CD14-positive monocyte (primary cell): ENCODE results near the gene INPP5K. TPM values are rescaled to one million over a fixed set of nuclear protein-coding genes. Genes with fewer than 3 reads are reported as not detected.

Experiments
- DNase-seq, 3 donors: peaks; one replicate each; pipeline ENCODE4 v3.0.0-alpha.2; 2011 to 2022
- H2AFZ ChIP-seq: 2 replicates; pipeline ENCODE4 v1.6.0; 2012; ENCODE audit warnings: mild to moderate bottlenecking, low read depth, low read length, inconsistent platforms; ENCODE audit not compliant: insufficient read depth, poor library complexity, severe bottlenecking
- H3K27ac ChIP-seq, 2 donors: 1 replicate in 1 of 2; 2 replicates in 1 of 2; pipeline ENCODE4 v1.5.1; 2012 to 2013; ENCODE audit warnings: low read length in 2 of 2, control low read depth in 1 of 2, inconsistent platforms in 1 of 2, low read depth in 1 of 2, mild to moderate bottlenecking in 1 of 2
- H3K27me3 ChIP-seq, 2 donors: one replicate each; pipeline versions ENCODE4 v1.6.0 to v1.6.1; 2011 to 2013; ENCODE audit warnings: low read length in 2 of 2; ENCODE audit not compliant: control insufficient read depth in 2 of 2, insufficient read depth in 2 of 2
- H3K36me3 ChIP-seq, 2 donors: replicated peaks in 1 of 2; 1 replicate in 1 of 2; 2 replicates in 1 of 2; pipeline versions ENCODE4 v1.5.1 to v1.6.1; 2012 to 2013; ENCODE audit warnings: low read length in 2 of 2, control low read depth in 1 of 2, inconsistent platforms in 1 of 2, mild to moderate bottlenecking in 1 of 2; ENCODE audit not compliant: insufficient read depth in 2 of 2, control insufficient read depth in 1 of 2
- H3K4me1 ChIP-seq, 2 donors: 1 replicate in 1 of 2; 2 replicates in 1 of 2; pipeline versions ENCODE4 v1.5.1 to v1.6.1; 2012 to 2013; ENCODE audit warnings: low read length in 2 of 2, control low read depth in 1 of 2, inconsistent platforms in 1 of 2, mild to moderate bottlenecking in 1 of 2, moderate library complexity in 1 of 2; ENCODE audit not compliant: insufficient read depth in 2 of 2, control insufficient read depth in 1 of 2
- H3K4me2 ChIP-seq: replicated peaks from 2 replicates; pipeline ENCODE3; 2012; ENCODE audit warnings: low read length, moderate library complexity, mild to moderate bottlenecking; ENCODE audit not compliant: poor library complexity, severe bottlenecking; ENCODE audit errors: extremely low read depth
- H3K4me3 ChIP-seq, 3 experiments: fragments of 200-600 bp in 1 of 3; sonication (generic) in 1 of 3; replicated peaks in 1 of 3; 1 replicate in 2 of 3; 2 replicates in 1 of 3; pipeline ENCODE4 v1.5.1; 2011 to 2013; ENCODE audit warnings: low read length in 3 of 3, mild to moderate bottlenecking in 3 of 3, control low read depth in 2 of 3, low read depth in 2 of 3, inconsistent platforms in 1 of 3, moderate library complexity in 1 of 3
- H3K79me2 ChIP-seq: 2 replicates; pipeline ENCODE4 v1.6.0; 2012; ENCODE audit warnings: mild to moderate bottlenecking, control low read depth, inconsistent platforms, low read length, moderate library complexity; ENCODE audit not compliant: insufficient read depth
- H3K9ac ChIP-seq: 2 replicates; pipeline ENCODE4 v1.6.0; 2017; ENCODE audit warnings: low read length, mild to moderate bottlenecking; ENCODE audit not compliant: insufficient read depth, poor library complexity, severe bottlenecking
- H3K9me3 ChIP-seq, 2 donors: replicated peaks in 1 of 2; 1 replicate in 1 of 2; 2 replicates in 1 of 2; pipeline versions ENCODE4 v1.5.1 to v1.6.1; 2012 to 2013; ENCODE audit warnings: low read length in 2 of 2, control low read depth in 1 of 2; ENCODE audit not compliant: control insufficient read depth in 1 of 2, insufficient read depth in 1 of 2
- H4K20me1 ChIP-seq: 2 replicates; pipeline ENCODE4 v1.6.0; 2012; ENCODE audit warnings: mild to moderate bottlenecking, low read length, control low read depth, moderate library complexity; ENCODE audit not compliant: insufficient read depth
- H3K27ac Mint-ChIP-seq, 7 donors: one replicate each; pipeline ENCODE4 v1.8.0; 2020; ENCODE audit warnings: mild to moderate bottlenecking in 7 of 7, mixed read lengths in 7 of 7, moderate library complexity in 6 of 7, inconsistent platforms in 2 of 7
- H3K27me3 Mint-ChIP-seq, 3 donors: one replicate each; pipeline ENCODE4 v1.8.0; 2021 to 2022; ENCODE audit warnings: low read depth in 3 of 3, mild to moderate bottlenecking in 3 of 3, mixed read lengths in 3 of 3, moderate library complexity in 3 of 3, inconsistent platforms in 1 of 3
- H3K36me3 Mint-ChIP-seq, 2 donors: one replicate each; pipeline ENCODE4 v1.8.0; 2020; ENCODE audit warnings: mixed read lengths in 2 of 2, inconsistent platforms in 1 of 2, mild to moderate bottlenecking in 1 of 2
- H3K4me1 Mint-ChIP-seq: one replicate; pipeline ENCODE4 v1.8.0; 2020; ENCODE audit warnings: mild to moderate bottlenecking, mixed read lengths
- H3K4me3 Mint-ChIP-seq, 2 donors: one replicate each; pipeline ENCODE4 v1.8.0; 2020; ENCODE audit warnings: mild to moderate bottlenecking in 2 of 2, mixed read lengths in 2 of 2, moderate library complexity in 1 of 2
- H3K9me3 Mint-ChIP-seq, 7 donors: one replicate each; pipeline ENCODE4 v1.8.0; 2020 to 2022; ENCODE audit warnings: mixed read lengths in 7 of 7, mild to moderate bottlenecking in 6 of 7, moderate library complexity in 6 of 7, inconsistent platforms in 2 of 7
- CTCF ChIP-seq: fragments of 200-600 bp; IDR thresholded peaks from one replicate; pipeline ENCODE4 v1.8.0; 2022; ENCODE audit warnings: antibody characterized with exemption, mild to moderate bottlenecking
- WGBS: methylation state at CpG from one replicate; pipeline ENCODE4 v1.1.5; 2013; ENCODE audit warnings: missing lambda C conversion rate; ENCODE audit not compliant: insufficient coverage; 5-methylcytosine and 5-hydroxymethylcytosine counted together
- intact Hi-C, 2 donors: fragments of 100-400 bp; cut with micrococcal nuclease; formaldehyde crosslinking; loops; one replicate each; pipeline versions ENCODE4 v1.15.0 to v1.15.1; 2023
- polyA plus RNA-seq, 3 donors: library from polyadenylated mRNA; depleted of rRNA in 1 of 3; unstranded in 2 of 3; stranded (reverse) in 1 of 3; fragments of 300-500 nt in 2 of 3; fragments of >200 nt in 1 of 3; fragmentation: Illumina TruSeq in 2 of 3; gene quantifications; 1 replicate in 2 of 3; 2 replicates in 1 of 3; pipeline ENCODE4 v1.2.3, GENCODE V29; 2012 to 2021

INPP5K gene
- polyA plus RNA-seq, 3 donors: 50.3 to 58.7 (median 53.0) TPM

GRCh38 chr17:1545618-1546017, 29.2 kb upstream of the INPP5K start:
- Histone ChIP-seq H3K4me3 (no peak overlapping the region), H3K9ac (no peak overlapping the region), H3K4me2 (no peak overlapping the region), H3K79me2 (no peaks in the 10 kb centered on the region), H3K27me3 (no peaks in the 10 kb centered on the region), H3K4me1 (no peaks in the 10 kb centered on the region), H4K20me1 (peaks cover 60% of the 10 kb centered on the region), H3K9me3 (no peaks in the 10 kb centered on the region), H3K27ac (no peak overlapping the region), H2AFZ (no peak overlapping the region), H3K36me3 (peaks cover 82 to 94% of the 10 kb centered on the region in 2 donors)
- no peak for TF ChIP-seq CTCF
- H3K27ac Mint-ChIP-seq: peak overlapping the region in 1 of 7 donors; percentile 66
- no peaks in the 10 kb centered on the region for H3K9me3 Mint-ChIP-seq
- peaks cover 0 to 1% (median 0%) of the 10 kb centered on the region in 3 donors for H3K27me3 Mint-ChIP-seq
- H3K36me3 Mint-ChIP-seq: peaks cover 81 to 99% of the 10 kb centered on the region in 2 donors
- H3K4me3 Mint-ChIP-seq: no peak overlapping the region
- no peaks in the 10 kb centered on the region for H3K4me1 Mint-ChIP-seq
- 100% methylated on average over 8 of the region's 9 CpGs for WGBS
- no peak for DNase-seq
- intact Hi-C loops: no loop called here

GRCh38 chr17:1542316-1542715, 25.9 kb upstream of the INPP5K start:
- Histone ChIP-seq H3K79me2 (no peaks in the 10 kb centered on the region), H3K4me3 (no peak overlapping the region), H3K4me2 (no peak overlapping the region), H3K27ac (no peak overlapping the region), H3K36me3 (peaks cover 91 to 99% of the 10 kb centered on the region in 2 donors), H3K9me3 (no peaks in the 10 kb centered on the region), H3K27me3 (no peaks in the 10 kb centered on the region), H3K9ac (no peak overlapping the region), H4K20me1 (peaks cover 42% of the 10 kb centered on the region), H3K4me1 (no peaks in the 10 kb centered on the region), H2AFZ (no peak overlapping the region)
- 95% methylated on average over 7 of the region's 8 CpGs for WGBS
- no peaks in the 10 kb centered on the region for H3K9me3 Mint-ChIP-seq
- H3K36me3 Mint-ChIP-seq: peaks cover 87 to 97% of the 10 kb centered on the region in 2 donors
- no peaks in the 10 kb centered on the region for H3K27me3 Mint-ChIP-seq
- TF ChIP-seq CTCF: no peak
- peak overlapping the region in 2 of 7 donors; percentile 49 to 70 for H3K27ac Mint-ChIP-seq
- H3K4me1 Mint-ChIP-seq: no peaks in the 10 kb centered on the region
- H3K4me3 Mint-ChIP-seq: no peak overlapping the region
- intact Hi-C loops: no loop called here
- DNase-seq: no peak
